Stimulated activated naive CD4-positive, alpha-beta T cell treated with Interleukin-2 at 50 U/mL for 16 hours (primary cell): ENCODE measurements around the gene SLC47A2.
"Not testable (repeated sequence)": the region's sequence is repeated elsewhere in the genome, so short reads cannot be mapped to it uniquely, and the experiment has no call there.

Experiments used
- DNase-seq: peaks from one replicate; lab custom pipeline; 2025; lab: John Stamatoyannopoulos, UW

SLC47A2 gene

GRCh38 chr17:19670908-19671307, 45.5 kb downstream of the SLC47A2 start:
- no peak for DNase-seq

- not testable (repeated sequence) for DNase-seq
Observed at GRCh38 chr17:19669680-19670079, 46.7 kb downstream of the SLC47A2 start.

- DNase-seq = no peak
Observed at GRCh38 chr17:19664821-19665181, 51.6 kb downstream of the SLC47A2 start.

- no peak for DNase-seq
Observed at GRCh38 chr17:19664136-19664820, 52.1 kb downstream of the SLC47A2 start.

- DNase-seq = no peak
Observed at GRCh38 chr17:19663097-19663496, 53.3 kb downstream of the SLC47A2 start.

- DNase-seq = no peak
Observed at GRCh38 chr17:19661121-19661520, 55.3 kb downstream of the SLC47A2 start.

GRCh38 chr17:19660219-19660870, 56.0 kb downstream of the SLC47A2 start:
- DNase-seq = no peak

- DNase-seq = no peak
Observed at GRCh38 chr17:19659366-19660177, 56.8 kb downstream of the SLC47A2 start.

GRCh38 chr17:19656851-19657581, 59.4 kb downstream of the SLC47A2 start:
- DNase-seq = no peak

GRCh38 chr17:19656336-19656735, 60.0 kb downstream of the SLC47A2 start:
- no peak for DNase-seq

- DNase-seq = no peak
Observed at GRCh38 chr17:19654896-19655295, 61.5 kb downstream of the SLC47A2 start.

- DNase-seq = no peak
Observed at GRCh38 chr17:19654342-19654886, 62.0 kb downstream of the SLC47A2 start.

GRCh38 chr17:19652595-19652994, 63.8 kb downstream of the SLC47A2 start:
- DNase-seq = no peak

- no peak for DNase-seq
Observed at GRCh38 chr17:19651451-19652238, 64.7 kb downstream of the SLC47A2 start.

GRCh38 chr17:19650826-19651225, 65.6 kb downstream of the SLC47A2 start:
- no peak for DNase-seq

- no peak for DNase-seq
Observed at GRCh38 chr17:19649274-19649541, 67.2 kb downstream of the SLC47A2 start.

- peak; percentile 95 for DNase-seq
Observed at GRCh38 chr17:19648475-19649273, 67.7 kb downstream of the SLC47A2 start, which contains the start of gene ALDH3A2. ALDH3A2 (plus strand) TSS chr17:19648751; CDS start chr17:19648972, 221 bp downstream.

GRCh38 chr17:19647697-19648474, 68.5 kb downstream of the SLC47A2 start:
- no peak for DNase-seq

GRCh38 chr17:19646788-19647696, 69.3 kb downstream of the SLC47A2 start:
- no peak for DNase-seq
